H9 (cell line): ENCODE data around the gene ZNF25. TPM values are rescaled to one million over a fixed set of nuclear protein-coding genes. Genes with fewer than 3 reads are reported as not detected.
"Not testable (repeated sequence)": the region's sequence is repeated elsewhere in the genome, so short reads cannot be mapped to it uniquely, and the experiment has no call there.

Experiments used
- DNase-seq: peaks from one replicate; pipeline ENCODE4 v3.0.0-alpha.2; 2017
- H2AFZ ChIP-seq: one replicate; pipeline ENCODE4 v1.6.1; 2013; ENCODE audit warnings: mild to moderate bottlenecking, low read length, control low read depth, moderate library complexity
- H2AK5ac ChIP-seq: 2 replicates; pipeline ENCODE4 v1.6.1; 2013; ENCODE audit warnings: low read length, control low read depth, mixed read lengths; ENCODE audit not compliant: insufficient read length
- H2BK120ac ChIP-seq: one replicate; pipeline ENCODE4 v1.6.1; 2013; ENCODE audit warnings: low read depth, mild to moderate bottlenecking, low read length, control low read depth, inconsistent platforms; ENCODE audit not compliant: poor library complexity, severe bottlenecking
- H2BK12ac ChIP-seq: 2 replicates; pipeline ENCODE4 v1.6.1; 2013; ENCODE audit warnings: low read length, control low read depth, mixed read lengths, low read depth; ENCODE audit not compliant: insufficient read length
- H2BK15ac ChIP-seq: 2 replicates; pipeline ENCODE4 v1.6.1; 2013; ENCODE audit warnings: low read depth, low read length, control low read depth
- H2BK20ac ChIP-seq: one replicate; pipeline ENCODE4 v1.6.1; 2013; ENCODE audit warnings: low read depth, mild to moderate bottlenecking, low read length, control low read depth, inconsistent platforms; ENCODE audit not compliant: poor library complexity, severe bottlenecking
- H2BK5ac ChIP-seq: 2 replicates; pipeline ENCODE4 v1.6.1; 2013; ENCODE audit warnings: low read length, control low read depth, mixed read lengths; ENCODE audit not compliant: insufficient read length
- H3K14ac ChIP-seq: 2 replicates; pipeline ENCODE4 v1.6.1; 2013; ENCODE audit warnings: low read length, control low read depth; ENCODE audit not compliant: insufficient read depth
- H3K18ac ChIP-seq: 2 replicates; pipeline ENCODE4 v1.6.1; 2013; ENCODE audit warnings: low read depth, mild to moderate bottlenecking, mixed read lengths, low read length, control low read depth; ENCODE audit not compliant: insufficient read length
- H3K23ac ChIP-seq: 2 replicates; pipeline ENCODE4 v1.6.1; 2013; ENCODE audit warnings: low read length, control low read depth, mixed read lengths, low read depth; ENCODE audit not compliant: insufficient read length
- H3K23me2 ChIP-seq: 2 replicates; pipeline ENCODE4 v1.6.1; 2013; ENCODE audit warnings: low read depth, mild to moderate bottlenecking, mixed read lengths, low read length, control low read depth; ENCODE audit not compliant: insufficient read length, poor library complexity, severe bottlenecking
- H3K27ac ChIP-seq: 2 replicates; pipeline ENCODE4 v1.5.1; 2013; ENCODE audit warnings: low read length, control low read depth, mixed read lengths, low read depth; ENCODE audit not compliant: insufficient read length
- H3K27me3 ChIP-seq: 2 replicates; pipeline ENCODE4 v1.6.1; 2013; ENCODE audit warnings: low read length, control low read depth, inconsistent platforms; ENCODE audit not compliant: insufficient read depth
- H3K4ac ChIP-seq: 2 replicates; pipeline ENCODE4 v1.6.1; 2013; ENCODE audit warnings: low read depth, mild to moderate bottlenecking, control low read depth, inconsistent platforms, low read length, moderate library complexity
- H3K4me1 ChIP-seq: 2 replicates; pipeline ENCODE4 v1.6.1; 2013; ENCODE audit warnings: low read length, control low read depth, inconsistent platforms; ENCODE audit not compliant: insufficient read depth
- H3K4me2 ChIP-seq: 2 replicates; pipeline ENCODE4 v1.6.1; 2013; ENCODE audit warnings: low read length, control low read depth, mixed read lengths; ENCODE audit not compliant: insufficient read length, insufficient read depth
- H3K56ac ChIP-seq: 2 replicates; pipeline ENCODE4 v1.6.1; 2013; ENCODE audit warnings: low read depth, mild to moderate bottlenecking, mixed read lengths, low read length, control low read depth; ENCODE audit not compliant: insufficient read length
- H3K79me1 ChIP-seq: 2 replicates; pipeline ENCODE4 v1.6.1; 2013; ENCODE audit warnings: low read depth, mild to moderate bottlenecking, moderate library complexity, low read length, control low read depth, inconsistent platforms; ENCODE audit not compliant: insufficient read depth, poor library complexity, severe bottlenecking
- H3K79me2 ChIP-seq: 2 replicates; pipeline ENCODE4 v1.6.1; 2013; ENCODE audit warnings: low read length, control low read depth, inconsistent platforms; ENCODE audit not compliant: insufficient read depth
- H3K9ac ChIP-seq: 2 replicates; pipeline ENCODE4 v1.6.1; 2013; ENCODE audit warnings: low read length, control low read depth, mixed read lengths; ENCODE audit not compliant: insufficient read length; ENCODE audit errors: extremely low read depth
- H3K9me3 ChIP-seq: one replicate; pipeline ENCODE4 v1.6.1; 2013; ENCODE audit warnings: low read depth, low read length, inconsistent platforms; ENCODE audit not compliant: control insufficient read depth
- H3T11ph ChIP-seq: one replicate; pipeline ENCODE4 v1.6.1; 2013; ENCODE audit warnings: mild to moderate bottlenecking, low read length, control low read depth, inconsistent platforms
- H4K20me1 ChIP-seq: one replicate; pipeline ENCODE4 v1.6.1; 2013; ENCODE audit not compliant: control insufficient read depth, insufficient read length, insufficient read depth
- H4K5ac ChIP-seq: 2 replicates; pipeline ENCODE4 v1.6.1; 2013; ENCODE audit warnings: low read depth, mild to moderate bottlenecking, mixed read lengths, low read length, control low read depth; ENCODE audit not compliant: insufficient read length
- H4K8ac ChIP-seq: replicated peaks from 2 replicates; pipeline ENCODE4 v1.6.1; 2013; ENCODE audit warnings: low read length, control low read depth, mixed read lengths, low read depth; ENCODE audit not compliant: insufficient read length
- H4K91ac ChIP-seq: 2 replicates; pipeline ENCODE4 v1.6.1; 2013; ENCODE audit warnings: low read depth, mild to moderate bottlenecking, moderate library complexity, mixed read lengths, low read length, control low read depth; ENCODE audit not compliant: insufficient read length
- H3K27ac Mint-ChIP-seq, 3 experiments: 2 replicates in 2 of 3; 3 replicates in 1 of 3; pipeline ENCODE4 v1.8.0; 2020 to 2021; ENCODE audit warnings: mixed read lengths in 3 of 3, mild to moderate bottlenecking in 1 of 3, moderate library complexity in 1 of 3
- H3K27me3 Mint-ChIP-seq: 2 replicates; pipeline ENCODE4 v1.8.0; 2021; ENCODE audit warnings: low read depth, mild to moderate bottlenecking, moderate library complexity, mixed read lengths
- H3K36me3 Mint-ChIP-seq, 3 experiments: 2 replicates in 2 of 3; 3 replicates in 1 of 3; pipeline ENCODE4 v1.8.0; 2020 to 2021; ENCODE audit warnings: low read depth in 3 of 3, mixed read lengths in 3 of 3; ENCODE audit not compliant: insufficient read depth in 1 of 3
- H3K4me1 Mint-ChIP-seq, 2 experiments: 2 replicates each; pipeline ENCODE4 v1.8.0; 2020; ENCODE audit warnings: mixed read lengths in 2 of 2
- H3K4me3 Mint-ChIP-seq, 2 experiments: 2 replicates in 1 of 2; 3 replicates in 1 of 2; pipeline ENCODE4 v1.8.0; 2020 to 2021; ENCODE audit warnings: mild to moderate bottlenecking in 2 of 2, mixed read lengths in 2 of 2, moderate library complexity in 1 of 2
- H3K9me3 Mint-ChIP-seq, 2 experiments: 2 replicates in 1 of 2; 3 replicates in 1 of 2; pipeline ENCODE4 v1.8.0; 2020; ENCODE audit warnings: mild to moderate bottlenecking in 2 of 2, mixed read lengths in 2 of 2, moderate library complexity in 1 of 2
- WGBS: extraction: QIAGEN DNeasy Blood & Tissue Kit; methylation state at CpG from one replicate; pipeline ENCODE4 v1.1.7; 2013; ENCODE audit warnings: missing lambda C conversion rate, low lambda C conversion rate, mixed read lengths; ENCODE audit not compliant: insufficient read length; ENCODE audit errors: extremely low coverage; 5-methylcytosine and 5-hydroxymethylcytosine counted together
- total RNA-seq: library from RNA; stranded (reverse); gene quantifications from 2 replicates; pipeline ENCODE4 v1.2.1, GENCODE V29; 2021

Gene ZNF25
- total RNA-seq, 1 experiment from 2014 or later = 0.83 TPM

GRCh38 chr10:37998920-37999319 is 22.5 kb upstream of the ZNF25 start:
- not testable (repeated sequence) for H3K9ac ChIP-seq, H3K4me1 ChIP-seq, H3K27ac Mint-ChIP-seq, DNase-seq, H2AFZ ChIP-seq, H3K56ac ChIP-seq, H3K4me1 Mint-ChIP-seq, H2BK5ac ChIP-seq, H3K27me3 Mint-ChIP-seq, H4K5ac ChIP-seq, H3K79me1 ChIP-seq, H2BK12ac ChIP-seq, H2AK5ac ChIP-seq, H3K4me2 ChIP-seq, H2BK20ac ChIP-seq, H3K9me3 ChIP-seq, H4K20me1 ChIP-seq, H4K91ac ChIP-seq, H3K27me3 ChIP-seq, H3K14ac ChIP-seq, H3T11ph ChIP-seq, H3K4ac ChIP-seq, H2BK120ac ChIP-seq, H3K23me2 ChIP-seq, H3K79me2 ChIP-seq, H3K27ac ChIP-seq, H4K8ac ChIP-seq, H3K23ac ChIP-seq, H2BK15ac ChIP-seq, H3K4me3 Mint-ChIP-seq, H3K18ac ChIP-seq, H3K36me3 Mint-ChIP-seq
- peaks cover 47 to 65% of the 10 kb centered on the region in 2 experiments for H3K9me3 Mint-ChIP-seq
- WGBS = no CpG with 5 or more reads among the region's 3 CpGs
